H1 (cell line): ENCODE results near the gene ALDH7A1. TPM values are rescaled to one million over a fixed set of nuclear protein-coding genes. Genes with fewer than 3 reads are reported as not detected.
A peak's percentile ranks its signal among the peaks of the same experiment; 100 is the strongest.

Experiments
- CTCF ChIA-PET: fragments of 300-600 bp; sonication (Branson Sonifier 250); formaldehyde crosslinking; loops from one replicate; lab custom pipeline; 2021; ENCODE audit not compliant: partially characterized antibody; lab: Charles Lee
- POLR2A ChIA-PET: fragments of 300-600 bp; sonication (Branson Sonifier 250); formaldehyde crosslinking; loops from one replicate; lab custom pipeline; 2021; ENCODE audit warnings: inconsistent platforms; ENCODE audit not compliant: partially characterized antibody; lab: Charles Lee
- DNase-seq, 2 experiments: peaks; one replicate each; pipeline versions ENCODE4 v3.0.0 to v3.0.0-alpha.2; 2010 to 2022; ENCODE audit warnings: low spot score in 2 of 2, low read depth in 1 of 2, mixed read lengths in 1 of 2
- FAIRE-seq: peaks from 2 replicates; lab custom pipeline; 2011; peaks lifted over from hg19 to GRCh38; lab: Jason Lieb, UNC
- H2AFZ ChIP-seq: 2 replicates; pipeline ENCODE4 v1.8.1; 2012; ENCODE audit warnings: low read length, inconsistent platforms
- H2AK5ac ChIP-seq: 2 replicates; pipeline ENCODE4 v1.6.1; 2013; ENCODE audit warnings: low read depth, low read length
- H2BK120ac ChIP-seq: replicated peaks from 2 replicates; pipeline ENCODE3; 2013; ENCODE audit warnings: low read depth, low read length, inconsistent platforms
- H2BK12ac ChIP-seq: 2 replicates; pipeline ENCODE4 v1.6.1; 2013; ENCODE audit warnings: low read depth, low read length
- H2BK15ac ChIP-seq: 2 replicates; pipeline ENCODE4 v1.6.1; 2013; ENCODE audit warnings: low read length
- H2BK20ac ChIP-seq: 2 replicates; pipeline ENCODE4 v1.6.1; 2013; ENCODE audit warnings: low read length
- H2BK5ac ChIP-seq: 2 replicates; pipeline ENCODE4 v1.6.1; 2013; ENCODE audit warnings: low read depth, low read length
- H3K14ac ChIP-seq: 2 replicates; pipeline ENCODE4 v1.6.1; 2013; ENCODE audit warnings: inconsistent platforms; ENCODE audit not compliant: insufficient read length
- H3K18ac ChIP-seq: 2 replicates; pipeline ENCODE4 v1.6.1; 2013; ENCODE audit warnings: low read length; ENCODE audit errors: extremely low read depth
- H3K23ac ChIP-seq: 2 replicates; pipeline ENCODE4 v1.6.1; 2013; ENCODE audit warnings: inconsistent platforms; ENCODE audit not compliant: insufficient read length
- H3K23me2 ChIP-seq: 2 replicates; pipeline ENCODE4 v1.6.1; 2013; ENCODE audit warnings: low read depth, low read length
- H3K27ac ChIP-seq: 2 replicates; pipeline ENCODE4 v1.6.1; 2011; ENCODE audit warnings: low read depth, low read length, inconsistent platforms
- H3K27me3 ChIP-seq, 4 experiments: replicated peaks in 1 of 4; 1 replicate in 1 of 4; 2 replicates in 3 of 4; pipeline versions ENCODE4 v1.6.1 to v1.8.1; 2011 to 2013; ENCODE audit warnings: low read length in 3 of 4, mild to moderate bottlenecking in 3 of 4, inconsistent platforms in 2 of 4, mixed read lengths in 2 of 4, moderate library complexity in 1 of 4; ENCODE audit not compliant: control insufficient read depth in 3 of 4, insufficient read depth in 3 of 4; ENCODE audit errors: extremely low read depth in 1 of 4
- H3K36me3 ChIP-seq, 4 experiments: 2 replicates each; pipeline versions ENCODE4 v1.6.1 to v1.8.1; 2011 to 2013; ENCODE audit warnings: mild to moderate bottlenecking in 4 of 4, low read length in 3 of 4, moderate library complexity in 2 of 4, control low read depth in 1 of 4, inconsistent platforms in 1 of 4; ENCODE audit not compliant: insufficient read depth in 4 of 4, control insufficient read depth in 2 of 4
- H3K4ac ChIP-seq: replicated peaks from 2 replicates; pipeline ENCODE3; 2013; ENCODE audit warnings: low read length, low read depth, mixed read lengths, inconsistent platforms; ENCODE audit not compliant: insufficient read length
- H3K4me1 ChIP-seq, 4 experiments: replicated peaks in 1 of 4; 1 replicate in 1 of 4; 2 replicates in 3 of 4; pipeline versions ENCODE4 v1.6.1 to v1.8.1; 2011 to 2013; ENCODE audit warnings: low read length in 3 of 4, inconsistent platforms in 2 of 4, mixed read lengths in 1 of 4; ENCODE audit not compliant: insufficient read depth in 4 of 4, control insufficient read depth in 3 of 4
- H3K4me2 ChIP-seq, 2 experiments: 2 replicates each; pipeline versions ENCODE4 v1.6.1 to v1.8.1; 2011 to 2013; ENCODE audit warnings: low read depth in 2 of 2, low read length in 2 of 2, control low read depth in 1 of 2, inconsistent platforms in 1 of 2, mild to moderate bottlenecking in 1 of 2; ENCODE audit not compliant: insufficient read depth in 1 of 2
- H3K4me3 ChIP-seq, 4 experiments: fragments of 200-600, 300-600 bp in 1 of 4; sonication (generic), shearing (Covaris generic), sonication (Bioruptor Twin) in 1 of 4; 2 replicates each; pipeline versions ENCODE4 v1.5.1 to v1.8.1; 2011 to 2016; ENCODE audit warnings: low read length in 4 of 4, low read depth in 3 of 4, control low read depth in 2 of 4, inconsistent platforms in 2 of 4, mild to moderate bottlenecking in 2 of 4, mixed read lengths in 1 of 4, moderate library complexity in 1 of 4; ENCODE audit not compliant: insufficient read depth in 2 of 4; ENCODE audit errors: extremely low read depth in 1 of 4
- H3K56ac ChIP-seq: replicated peaks from 2 replicates; pipeline ENCODE3; 2013; ENCODE audit warnings: low read depth, mild to moderate bottlenecking, mixed read lengths, low read length, inconsistent platforms; ENCODE audit not compliant: insufficient read length
- H3K79me1 ChIP-seq: 2 replicates; pipeline ENCODE4 v1.6.1; 2013; ENCODE audit warnings: low read depth, low read length, control low read depth
- H3K79me2 ChIP-seq, 2 experiments: 2 replicates each; pipeline versions ENCODE4 v1.6.1 to v1.8.1; 2012 to 2013; ENCODE audit warnings: low read length in 2 of 2, mild to moderate bottlenecking in 2 of 2, inconsistent platforms in 1 of 2; ENCODE audit not compliant: insufficient read depth in 2 of 2, control insufficient read depth in 1 of 2
- H3K9ac ChIP-seq, 4 experiments: replicated peaks in 1 of 4; 1 replicate in 1 of 4; 2 replicates in 3 of 4; pipeline versions ENCODE4 v1.6.1 to v1.8.1; 2011 to 2013; ENCODE audit warnings: low read depth in 3 of 4, low read length in 3 of 4, control low read depth in 2 of 4, mild to moderate bottlenecking in 2 of 4, moderate library complexity in 2 of 4, inconsistent platforms in 1 of 4; ENCODE audit errors: extremely low read depth in 1 of 4
- H3K9me3 ChIP-seq, 2 experiments: 2 replicates each; pipeline versions ENCODE4 v1.6.1 to v1.8.1; 2012 to 2013; ENCODE audit warnings: mild to moderate bottlenecking in 2 of 2, moderate library complexity in 2 of 2, control low read depth in 1 of 2, inconsistent platforms in 1 of 2, low read depth in 1 of 2, low read length in 1 of 2, mixed read lengths in 1 of 2; ENCODE audit not compliant: insufficient read depth in 2 of 2
- H4K20me1 ChIP-seq, 2 experiments: replicated peaks in 1 of 2; 2 replicates each; pipeline versions ENCODE3 to v1.8.1; 2011 to 2013; ENCODE audit warnings: inconsistent platforms in 2 of 2, low read length in 2 of 2, mild to moderate bottlenecking in 1 of 2; ENCODE audit not compliant: insufficient read depth in 2 of 2, control insufficient read depth in 1 of 2
- H4K5ac ChIP-seq: 2 replicates; pipeline ENCODE4 v1.6.1; 2013; ENCODE audit warnings: low read length, low read depth, mixed read lengths, inconsistent platforms; ENCODE audit not compliant: insufficient read length
- H4K8ac ChIP-seq: 2 replicates; pipeline ENCODE4 v1.8.0; 2013; ENCODE audit warnings: mild to moderate bottlenecking, moderate library complexity, low read length, inconsistent platforms; ENCODE audit not compliant: insufficient read depth; ENCODE audit errors: extremely low read depth
- H4K91ac ChIP-seq: replicated peaks from 2 replicates; pipeline ENCODE3; 2013; ENCODE audit warnings: low read length, mixed read lengths, inconsistent platforms; ENCODE audit not compliant: insufficient read length
- ASH2L ChIP-seq: fragments of 200-600, 300-600 bp; sonication (generic); IDR thresholded peaks from one replicate; pipeline ENCODE4 v1.7.1; 2017; ENCODE audit warnings: low read length
- CEBPB ChIP-seq: IDR thresholded peaks from 2 replicates; pipeline ENCODE4 v1.6.1; 2012; ENCODE audit warnings: low read depth, low read length
- CHD2 ChIP-seq: IDR thresholded peaks from 2 replicates; pipeline ENCODE4 v1.6.1; 2012; ENCODE audit warnings: low read length, improper control_type of control experiment
- CTBP2 ChIP-seq: IDR thresholded peaks from 2 replicates; pipeline ENCODE4 v1.7.0; 2011; ENCODE audit warnings: borderline replicate concordance, mild to moderate bottlenecking, moderate library complexity, mixed read lengths, low read length; ENCODE audit not compliant: insufficient read depth, insufficient read length
- E2F6 ChIP-seq: IDR thresholded peaks from 2 replicates; pipeline ENCODE4 v1.6.1; 2012; ENCODE audit warnings: inconsistent platforms
- KDM5A ChIP-seq: fragments of 200-600 bp; IDR thresholded peaks from 2 replicates; pipeline ENCODE4 v1.7.1; 2012; ENCODE audit warnings: mild to moderate bottlenecking, low read length, inconsistent platforms, mixed read lengths
- NANOG ChIP-seq: IDR thresholded peaks from 2 replicates; pipeline ENCODE4 v1.6.1; 2011; ENCODE audit warnings: low read length, low read depth, mild to moderate bottlenecking, inconsistent platforms; ENCODE audit not compliant: insufficient read depth, poor library complexity, severe bottlenecking
- PHF8 ChIP-seq: fragments of 200-600 bp; sonication (generic); conservative IDR thresholded peaks from 2 replicates; pipeline ENCODE4 v1.7.1; 2012; ENCODE audit warnings: low read depth, mild to moderate bottlenecking, inconsistent platforms, low read length, moderate library complexity
- POLR2A ChIP-seq, 2 experiments: IDR thresholded peaks; 1 replicate in 1 of 2; 2 replicates in 1 of 2; pipeline ENCODE4 v1.6.1; 2011; ENCODE audit warnings: low read depth in 2 of 2, low read length in 2 of 2, mild to moderate bottlenecking in 2 of 2; ENCODE audit errors: control extremely low read depth in 1 of 2
- POLR2AphosphoS5 ChIP-seq: IDR thresholded peaks from 2 replicates; pipeline ENCODE4 v1.6.1; 2011; ENCODE audit warnings: low read depth, low read length
- SIN3A ChIP-seq, 2 experiments: IDR thresholded peaks in 1 of 2; conservative IDR thresholded peaks in 1 of 2; 2 replicates each; pipeline ENCODE4 v1.6.1; 2011 to 2012; ENCODE audit warnings: low read length in 2 of 2, improper control_type of control experiment in 1 of 2, low read depth in 1 of 2, mild to moderate bottlenecking in 1 of 2
- SP4 ChIP-seq: IDR thresholded peaks from 2 replicates; pipeline ENCODE4 v1.6.1; 2012; ENCODE audit warnings: low read length, inconsistent platforms
- SRF ChIP-seq: IDR thresholded peaks from 2 replicates; pipeline ENCODE4 v1.6.1; 2011; ENCODE audit warnings: mild to moderate bottlenecking, low read depth, low read length, moderate library complexity
- WGBS, 2 experiments: shearing (Covaris generic) in 1 of 2; methylation state at CpG; one replicate each; pipeline versions ENCODE4 v1.1.6 to v1.1.7; 2013 to 2015; ENCODE audit warnings: low lambda C conversion rate in 2 of 2, mixed read lengths in 2 of 2, inconsistent platforms in 1 of 2, low coverage in 1 of 2, missing lambda C conversion rate in 1 of 2; ENCODE audit not compliant: insufficient replicate concordance in 2 of 2, insufficient coverage in 1 of 2, insufficient read length in 1 of 2; ENCODE audit errors: extremely low coverage in 1 of 2, missing lambda C conversion rate in 1 of 2; 5-methylcytosine and 5-hydroxymethylcytosine counted together
- polyA plus RNA-seq, 7 experiments: library from polyadenylated mRNA; depleted of rRNA in 3 of 7; stranded (reverse) in 5 of 7; unstranded in 2 of 7; fragments of >200 nt in 5 of 7; fragments of 200-250 nt in 2 of 7; gene quantifications; 1 replicate in 5 of 7; 2 replicates in 1 of 7; 4 replicates in 1 of 7; pipeline versions ENCODE4 v1.2.1 to v1.2.3, GENCODE V29; 2011 to 2013; ENCODE audit warnings: missing spikeins in 2 of 7, mixed read lengths in 2 of 7
- total RNA-seq: library from RNA; stranded (reverse); fragmentation: NEBNext Ultra II Directional; extraction: Animal tissue kit (Norgen Biotek cat#: 25700); gene quantifications from 2 replicates; pipeline ENCODE4 v1.2.1, GENCODE V29; 2021

Gene ALDH7A1
- total and polyA plus RNA-seq, 2 of the 8 experiments (the other 6 are each of a cell fraction or from before 2014, with no cell fraction given), result 99.6 to 225 TPM

GRCh38 chr5:126599499-126599898, 4.5 kb upstream of the ALDH7A1 start:
- peak overlapping the region in 1 of 2 experiments; percentile 58; a peak in 2 of 4 replicates for H3K4me2 ChIP-seq
- H3K23ac ChIP-seq, result no peak overlapping the region
- no peak for DNase-seq
- H4K5ac ChIP-seq, result peak overlapping the region; percentile 84
- H3K14ac ChIP-seq, result no peak overlapping the region
- H3K27ac ChIP-seq, result peak overlapping the region; percentile 26; the same call in 1 of the 2 replicates
- peak overlapping the region; percentile 99 for H4K91ac ChIP-seq
- H3K56ac ChIP-seq, result no peak overlapping the region
- no peak overlapping the region for H2AFZ ChIP-seq
- H3K23me2 ChIP-seq, result peaks cover 8% of the 10 kb centered on the region
- H2AK5ac ChIP-seq, result peak overlapping the region; percentile 83; the same call in 1 of the 2 replicates
- H4K8ac ChIP-seq, result no peak overlapping the region
- peak overlapping the region; percentile 65; the same call in 1 of the 2 replicates for H2BK15ac ChIP-seq
- H3K9ac ChIP-seq, result no peak overlapping the region
- H3K79me2 ChIP-seq, result peaks cover 18 to 36% of the 10 kb centered on the region in 2 experiments
- H3K27me3 ChIP-seq, result no peaks in the 10 kb centered on the region
- H3K4me1 ChIP-seq, result peaks cover 2 to 8% (median 6%) of the 10 kb centered on the region in 4 experiments; a peak in 6 of 7 replicates
- peaks cover 0 to 8% of the 10 kb centered on the region in 2 experiments for H4K20me1 ChIP-seq
- 81% methylated on average over 7 of the region's 7 CpGs; no CpG with 5 or more reads in 1 of the 2 experiments for WGBS, 2 experiments
- peaks cover 6% of the 10 kb centered on the region for H3K79me1 ChIP-seq
- peak overlapping the region; percentile 88; the same call in 1 of the 2 replicates for H3K18ac ChIP-seq
- peak overlapping the region; percentile 97 for H2BK12ac ChIP-seq
- no peaks in the 10 kb centered on the region for H3K9me3 ChIP-seq
- H3K4ac ChIP-seq, result peak overlapping the region; percentile 72
- H3K36me3 ChIP-seq, result peaks cover 7 to 13% (median 10%) of the 10 kb centered on the region in 4 experiments; a peak in 5 of 8 replicates
- ChIA-PET CTCF (interaction anchor here (1.6 to 1.9 kb wide), 2 partner anchors 14 to 56 kb away, joined by 4 to 5 read pairs; no protein-coding TSS in a partner anchor), POLR2A (interaction anchor here (0.7 to 3.8 kb wide), 3 partner anchors 37 to 179 kb away, joined by 3 to 21 read pairs (median 4); partner anchors contain the start of gene LMNB1)
- peak overlapping the region; percentile 98; the same call in 1 of the 2 replicates for H2BK20ac ChIP-seq
- H3K4me3 ChIP-seq, result no peak overlapping the region; a peak in 1 of 8 replicates
- H2BK120ac ChIP-seq, result peak overlapping the region; percentile 82
- FAIRE-seq, result no peak
- H2BK5ac ChIP-seq, result peak overlapping the region; percentile 96; the same call in 1 of the 2 replicates
- TF ChIP-seq ASH2L (no peak), SP4 (no peak), E2F6 (no peak), KDM5A (no peak), PHF8 (no peak), POLR2AphosphoS5 (no peak), CTBP2 (no peak), CEBPB (no peak), SIN3A (conservative IDR thresholded peaks at IDR 0.05 in 1 of 2, IDR thresholded peaks at IDR 0.05 in 1 of 2; ENCODE audit: low read depth in 1 of 2, low read length in 2 of 2) (no peak), POLR2A (IDR thresholded peaks at IDR 0.05; ENCODE audit: control extremely low read depth in 1 of 2, low read depth in 2 of 2, low read length in 2 of 2) (no peak), SRF (no peak), CHD2 (no peak), NANOG (no peak)
